ENCODE results near the gene KRT2. TPM values are rescaled to one million over a fixed set of nuclear protein-coding genes. Genes with fewer than 3 reads are reported as not detected.

Gene KRT2
- total and polyA plus RNA-seq, 4 donors = not detected

DNA sequence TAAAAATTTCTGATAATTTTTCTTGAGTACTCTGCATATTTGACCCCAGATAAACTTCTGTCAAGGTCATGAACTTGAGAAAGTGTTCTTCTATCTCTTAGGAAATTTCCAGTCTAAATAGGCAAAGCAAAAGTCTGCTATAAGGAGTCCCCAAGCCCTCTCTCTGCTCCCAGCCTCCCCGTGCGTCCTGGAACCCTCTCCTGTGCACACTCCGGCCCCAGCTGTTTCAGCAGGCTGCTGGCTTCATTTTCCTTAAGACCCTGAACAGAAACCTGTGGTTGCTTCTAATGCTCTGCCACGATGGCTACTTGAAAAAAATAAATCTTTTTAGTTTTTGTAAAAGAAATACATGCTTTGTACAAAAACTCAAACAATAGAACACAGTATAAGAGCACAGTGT is 14.7 kb downstream of the KRT2 start:
- no peaks in the 10 kb centered on the region for H3K36me3 ChIP-seq (ENCODE audit: control insufficient read depth in 4 of 4, insufficient read depth in 3 of 4, low read depth in 1 of 4, low read length in 3 of 4)
- H3K4me3 ChIP-seq (ENCODE audit: low read depth in 1 of 3, low read length in 3 of 3) = no peak overlapping the region
- TF ChIP-seq, protein P1, sequence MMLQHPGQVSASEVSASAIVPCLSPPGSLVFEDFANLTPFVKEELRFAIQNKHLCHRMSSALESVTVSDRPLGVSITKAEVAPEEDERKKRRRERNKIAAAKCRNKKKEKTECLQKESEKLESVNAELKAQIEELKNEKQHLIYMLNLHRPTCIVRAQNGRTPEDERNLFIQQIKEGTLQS (IDR thresholded peaks at IDR 0.05) = no peak
- TF ChIP-seq, protein P2, sequence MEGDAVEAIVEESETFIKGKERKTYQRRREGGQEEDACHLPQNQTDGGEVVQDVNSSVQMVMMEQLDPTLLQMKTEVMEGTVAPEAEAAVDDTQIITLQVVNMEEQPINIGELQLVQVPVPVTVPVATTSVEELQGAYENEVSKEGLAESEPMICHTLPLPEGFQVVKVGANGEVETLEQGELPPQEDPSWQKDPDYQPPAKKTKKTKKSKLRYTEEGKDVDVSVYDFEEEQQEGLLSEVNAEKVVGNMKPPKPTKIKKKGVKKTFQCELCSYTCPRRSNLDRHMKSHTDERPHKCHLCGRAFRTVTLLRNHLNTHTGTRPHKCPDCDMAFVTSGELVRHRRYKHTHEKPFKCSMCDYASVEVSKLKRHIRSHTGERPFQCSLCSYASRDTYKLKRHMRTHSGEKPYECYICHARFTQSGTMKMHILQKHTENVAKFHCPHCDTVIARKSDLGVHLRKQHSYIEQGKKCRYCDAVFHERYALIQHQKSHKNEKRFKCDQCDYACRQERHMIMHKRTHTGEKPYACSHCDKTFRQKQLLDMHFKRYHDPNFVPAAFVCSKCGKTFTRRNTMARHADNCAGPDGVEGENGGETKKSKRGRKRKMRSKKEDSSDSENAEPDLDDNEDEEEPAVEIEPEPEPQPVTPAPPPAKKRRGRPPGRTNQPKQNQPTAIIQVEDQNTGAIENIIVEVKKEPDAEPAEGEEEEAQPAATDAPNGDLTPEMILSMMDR (IDR thresholded peaks at IDR 0.05; ENCODE audit: low read depth, low read length, missing input control) = no peak
- TF ChIP-seq, protein P3, sequence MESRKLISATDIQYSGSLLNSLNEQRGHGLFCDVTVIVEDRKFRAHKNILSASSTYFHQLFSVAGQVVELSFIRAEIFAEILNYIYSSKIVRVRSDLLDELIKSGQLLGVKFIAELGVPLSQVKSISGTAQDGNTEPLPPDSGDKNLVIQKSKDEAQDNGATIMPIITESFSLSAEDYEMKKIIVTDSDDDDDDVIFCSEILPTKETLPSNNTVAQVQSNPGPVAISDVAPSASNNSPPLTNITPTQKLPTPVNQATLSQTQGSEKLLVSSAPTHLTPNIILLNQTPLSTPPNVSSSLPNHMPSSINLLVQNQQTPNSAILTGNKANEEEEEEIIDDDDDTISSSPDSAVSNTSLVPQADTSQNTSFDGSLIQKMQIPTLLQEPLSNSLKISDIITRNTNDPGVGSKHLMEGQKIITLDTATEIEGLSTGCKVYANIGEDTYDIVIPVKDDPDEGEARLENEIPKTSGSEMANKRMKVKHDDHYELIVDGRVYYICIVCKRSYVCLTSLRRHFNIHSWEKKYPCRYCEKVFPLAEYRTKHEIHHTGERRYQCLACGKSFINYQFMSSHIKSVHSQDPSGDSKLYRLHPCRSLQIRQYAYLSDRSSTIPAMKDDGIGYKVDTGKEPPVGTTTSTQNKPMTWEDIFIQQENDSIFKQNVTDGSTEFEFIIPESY (IDR thresholded peaks at IDR 0.05) = no peak
- TF ChIP-seq RAD21 (IDR thresholded peaks at IDR 0.05) (no peak), JUND (IDR thresholded peaks at IDR 0.05) (no peak), YY1 (IDR thresholded peaks at IDR 0.05) (no peak), TAF1 (conservative IDR thresholded peaks at IDR 0.05) (no peak), NR2F2 (IDR thresholded peaks at IDR 0.05) (no peak), FOXA1 (IDR thresholded peaks at IDR 0.05) (no peak), SP1 (IDR thresholded peaks at IDR 0.05) (no peak), GABPA (IDR thresholded peaks at IDR 0.05 in 1 of 2, conservative IDR thresholded peaks at IDR 0.05 in 1 of 2) (no peak)
- TF ChIP-seq, protein P4, sequence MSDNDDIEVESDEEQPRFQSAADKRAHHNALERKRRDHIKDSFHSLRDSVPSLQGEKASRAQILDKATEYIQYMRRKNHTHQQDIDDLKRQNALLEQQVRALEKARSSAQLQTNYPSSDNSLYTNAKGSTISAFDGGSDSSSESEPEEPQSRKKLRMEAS (IDR thresholded peaks at IDR 0.05) = no peak
- TF ChIP-seq, protein P5, sequence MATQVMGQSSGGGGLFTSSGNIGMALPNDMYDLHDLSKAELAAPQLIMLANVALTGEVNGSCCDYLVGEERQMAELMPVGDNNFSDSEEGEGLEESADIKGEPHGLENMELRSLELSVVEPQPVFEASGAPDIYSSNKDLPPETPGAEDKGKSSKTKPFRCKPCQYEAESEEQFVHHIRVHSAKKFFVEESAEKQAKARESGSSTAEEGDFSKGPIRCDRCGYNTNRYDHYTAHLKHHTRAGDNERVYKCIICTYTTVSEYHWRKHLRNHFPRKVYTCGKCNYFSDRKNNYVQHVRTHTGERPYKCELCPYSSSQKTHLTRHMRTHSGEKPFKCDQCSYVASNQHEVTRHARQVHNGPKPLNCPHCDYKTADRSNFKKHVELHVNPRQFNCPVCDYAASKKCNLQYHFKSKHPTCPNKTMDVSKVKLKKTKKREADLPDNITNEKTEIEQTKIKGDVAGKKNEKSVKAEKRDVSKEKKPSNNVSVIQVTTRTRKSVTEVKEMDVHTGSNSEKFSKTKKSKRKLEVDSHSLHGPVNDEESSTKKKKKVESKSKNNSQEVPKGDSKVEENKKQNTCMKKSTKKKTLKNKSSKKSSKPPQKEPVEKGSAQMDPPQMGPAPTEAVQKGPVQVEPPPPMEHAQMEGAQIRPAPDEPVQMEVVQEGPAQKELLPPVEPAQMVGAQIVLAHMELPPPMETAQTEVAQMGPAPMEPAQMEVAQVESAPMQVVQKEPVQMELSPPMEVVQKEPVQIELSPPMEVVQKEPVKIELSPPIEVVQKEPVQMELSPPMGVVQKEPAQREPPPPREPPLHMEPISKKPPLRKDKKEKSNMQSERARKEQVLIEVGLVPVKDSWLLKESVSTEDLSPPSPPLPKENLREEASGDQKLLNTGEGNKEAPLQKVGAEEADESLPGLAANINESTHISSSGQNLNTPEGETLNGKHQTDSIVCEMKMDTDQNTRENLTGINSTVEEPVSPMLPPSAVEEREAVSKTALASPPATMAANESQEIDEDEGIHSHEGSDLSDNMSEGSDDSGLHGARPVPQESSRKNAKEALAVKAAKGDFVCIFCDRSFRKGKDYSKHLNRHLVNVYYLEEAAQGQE (IDR thresholded peaks at IDR 0.05) = no peak
- WGBS = 78% methylated on average over 4 of the region's 4 CpGs
- no peak overlapping the region for H3K9ac ChIP-seq (ENCODE audit: low read depth in 1 of 2, low read length in 2 of 2)
- DNase-seq (ENCODE audit: low spot score) = no peak
- no peaks in the 10 kb centered on the region for H3K9me3 ChIP-seq (ENCODE audit: control insufficient read depth in 4 of 4, low read length in 3 of 4)
- H3K4me1 ChIP-seq (ENCODE audit: control insufficient read depth in 4 of 4, insufficient read depth in 4 of 4, low read length in 3 of 4) = no peaks in the 10 kb centered on the region
- no peaks in the 10 kb centered on the region for H3K27me3 ChIP-seq (ENCODE audit: control insufficient read depth in 4 of 4, insufficient read depth in 4 of 4, low read length in 3 of 4)
- H3K27ac ChIP-seq (ENCODE audit: low read depth in 1 of 2, low read length in 2 of 2) = no peak overlapping the region

DNA sequence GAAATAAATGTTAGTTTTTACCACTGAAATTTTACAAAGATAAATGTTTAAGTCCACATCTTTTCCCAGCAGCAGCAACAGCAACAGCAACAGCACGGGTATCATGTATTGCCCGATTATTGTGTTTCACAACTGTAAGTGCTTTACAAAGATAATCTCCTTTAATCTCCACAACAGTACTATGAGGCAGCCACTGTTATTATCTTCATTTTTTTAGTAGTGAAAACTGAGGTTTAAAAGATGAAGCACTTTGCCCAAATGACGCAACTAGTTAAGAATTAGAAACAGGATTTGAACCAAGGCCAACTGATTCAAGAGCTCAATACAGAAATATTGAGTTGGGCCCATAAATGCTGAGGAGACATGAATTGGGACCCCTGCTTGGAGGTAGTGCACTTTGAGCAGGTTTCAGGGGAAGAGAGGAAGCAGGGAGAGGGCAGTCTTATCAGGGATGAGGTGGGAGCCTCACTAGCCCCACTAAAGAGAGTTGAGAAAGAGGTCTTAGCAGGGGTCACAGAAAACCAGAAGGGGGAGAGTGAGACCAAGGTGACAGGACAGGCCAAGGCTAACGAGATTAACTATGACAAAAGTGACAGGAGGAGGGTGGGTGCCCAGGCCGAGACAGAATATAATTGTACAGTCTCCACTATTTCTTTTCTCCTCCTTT is 15.3 kb downstream of the KRT2 start:
- Histone ChIP-seq H3K36me3 (ENCODE audit: control insufficient read depth in 4 of 4, insufficient read depth in 3 of 4, low read depth in 1 of 4, low read length in 3 of 4) (no peaks in the 10 kb centered on the region), H3K4me3 (ENCODE audit: low read depth in 1 of 3, low read length in 3 of 3) (no peak overlapping the region), H3K4me1 (ENCODE audit: control insufficient read depth in 4 of 4, insufficient read depth in 4 of 4, low read length in 3 of 4) (no peaks in the 10 kb centered on the region), H3K27ac (ENCODE audit: low read depth in 1 of 2, low read length in 2 of 2) (no peak overlapping the region), H3K9me3 (ENCODE audit: control insufficient read depth in 4 of 4, low read length in 3 of 4) (no peaks in the 10 kb centered on the region), H3K27me3 (ENCODE audit: control insufficient read depth in 4 of 4, insufficient read depth in 4 of 4, low read length in 3 of 4) (no peaks in the 10 kb centered on the region), H3K9ac (ENCODE audit: low read depth in 1 of 2, low read length in 2 of 2) (no peak overlapping the region)
- TF ChIP-seq, protein P4 (IDR thresholded peaks at IDR 0.05) = no peak
- TF ChIP-seq, protein P2 (IDR thresholded peaks at IDR 0.05; ENCODE audit: low read depth, low read length, missing input control) = no peak
- TF ChIP-seq TAF1 (conservative IDR thresholded peaks at IDR 0.05) (no peak), HNF4A (conservative IDR thresholded peaks at IDR 0.05) (no peak), SP1 (IDR thresholded peaks at IDR 0.05) (no peak), EGR1 (IDR thresholded peaks at IDR 0.05; ENCODE audit: low read depth in 2 of 2) (no peak), RAD21 (IDR thresholded peaks at IDR 0.05) (no peak), HNF4G (IDR thresholded peaks at IDR 0.05) (no peak), FOXA2 (IDR thresholded peaks at IDR 0.05) (no peak), GABPA (IDR thresholded peaks at IDR 0.05 in 1 of 2, conservative IDR thresholded peaks at IDR 0.05 in 1 of 2) (no peak), RXRA (IDR thresholded peaks at IDR 0.05) (no peak), JUND (IDR thresholded peaks at IDR 0.05) (no peak)
- TF ChIP-seq, protein P3 (IDR thresholded peaks at IDR 0.05) = no peak
- DNase-seq (ENCODE audit: low spot score) = peak; percentile 9
- 67% methylated on average over 5 of the region's 5 CpGs for WGBS

Data from liver (tissue), 9 donors.